ENCODE results near the gene TREML4. TPM values are rescaled to one million over a fixed set of nuclear protein-coding genes. Genes with fewer than 3 reads are reported as not detected.
A peak's percentile ranks its signal among the peaks of the same experiment; 100 is the strongest.

TREML4 gene
- total and polyA plus RNA-seq, 12 donors = 0.04 TPM; not detected in 11

DNA sequence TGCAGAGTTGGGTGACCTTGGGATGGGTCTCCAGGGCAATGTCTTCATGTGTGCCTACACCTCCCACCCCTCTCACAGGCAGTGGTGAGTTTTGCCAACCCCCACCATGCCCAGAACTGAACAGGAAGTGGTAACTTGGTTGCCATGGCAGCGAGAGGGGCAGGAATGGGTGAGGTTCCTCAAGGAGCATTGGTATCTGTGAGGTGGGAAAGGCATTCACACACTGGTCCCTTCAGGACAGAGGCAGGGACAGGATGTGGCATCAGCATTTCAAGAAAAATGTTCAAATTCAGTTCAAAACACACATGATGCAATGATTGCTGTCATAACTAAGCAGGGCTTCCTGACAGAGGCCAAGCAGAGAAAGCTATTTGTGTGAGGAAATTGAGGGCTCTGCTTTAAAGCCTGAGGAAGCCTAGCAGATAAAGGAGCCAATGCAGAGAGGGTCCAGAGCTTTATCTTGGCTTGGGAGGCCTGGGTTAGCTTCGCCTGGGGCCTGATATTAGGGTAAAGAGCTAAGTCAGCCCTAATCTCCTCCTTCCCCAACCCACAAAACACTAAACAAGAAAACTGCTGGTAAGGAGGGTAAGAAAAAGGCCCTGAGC, 27.8 kb upstream of the TREML4 start:
- 64 to 71% methylated on average over 2 of the region's 2 CpGs for WGBS, 2 donors

DNA sequence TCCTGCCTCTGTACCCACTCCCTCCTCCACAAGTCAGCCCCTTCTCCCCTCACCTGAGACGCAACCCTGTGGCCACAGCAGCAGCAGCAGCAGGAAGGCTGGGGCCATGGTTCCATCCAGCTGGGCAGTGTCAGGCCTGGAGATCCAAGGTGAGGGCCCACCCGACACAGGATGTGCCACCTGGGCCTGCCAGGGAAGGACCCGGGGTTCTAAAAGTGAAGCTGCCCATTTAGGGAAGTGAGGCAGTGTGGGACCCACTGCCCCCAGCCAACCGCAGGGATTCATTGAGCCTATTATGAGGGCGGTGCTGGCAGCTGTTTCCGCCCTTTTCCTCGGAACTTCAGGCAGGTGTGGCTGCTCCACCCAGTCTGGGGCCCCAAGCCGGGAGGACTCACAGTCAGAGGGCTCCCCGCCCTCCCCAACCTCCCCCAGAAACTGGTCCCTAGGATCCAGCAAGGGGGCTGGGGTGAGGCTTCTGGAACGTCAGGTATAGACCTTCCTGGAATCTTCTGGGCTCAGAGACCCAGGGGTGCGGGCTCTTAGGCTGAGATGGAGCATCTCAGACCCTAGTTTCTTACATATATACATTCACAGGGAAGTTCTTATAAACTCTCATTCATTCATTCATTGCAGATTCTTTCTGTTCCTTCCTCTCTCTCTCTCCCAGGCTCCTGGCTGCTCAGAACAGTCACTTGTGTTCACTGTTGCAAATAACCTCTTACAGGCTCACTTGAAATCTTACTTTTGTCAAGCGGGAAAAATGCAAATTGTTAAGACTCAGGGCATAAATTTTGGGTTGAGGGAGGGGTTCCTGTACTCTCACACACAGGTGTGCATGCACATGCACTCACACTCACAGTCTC, 27.0 kb upstream of the TREML4 start, which contains the start of gene TREML2:
Gene TREML2 (minus strand): TSS at position 249 of the 863 bp plus-strand sequence. CDS start 141 bp downstream, at position 108.
- Histone ChIP-seq H3K27me3 (peaks cover 0 to 17% (median 6%) of the 10 kb centered on the region in 7 donors), H3K36me3 (no peaks in the 10 kb centered on the region), H3K27ac (peak within 1 kb of the TSS in 3 of 10 donors; percentile 8 to 91 (median 67)), H3K4me1 (peaks cover 0 to 35% (median 0%) of the 10 kb centered on the region in 9 donors), H3K4me3 (no peak within 1 kb of the TSS), H3K9me3 (no peaks in the 10 kb centered on the region)
- DNase-seq (no peak), ATAC-seq (peak in 4 of 8 donors; percentile 25 to 42 (median 35))
- TF ChIP-seq, protein P1, sequence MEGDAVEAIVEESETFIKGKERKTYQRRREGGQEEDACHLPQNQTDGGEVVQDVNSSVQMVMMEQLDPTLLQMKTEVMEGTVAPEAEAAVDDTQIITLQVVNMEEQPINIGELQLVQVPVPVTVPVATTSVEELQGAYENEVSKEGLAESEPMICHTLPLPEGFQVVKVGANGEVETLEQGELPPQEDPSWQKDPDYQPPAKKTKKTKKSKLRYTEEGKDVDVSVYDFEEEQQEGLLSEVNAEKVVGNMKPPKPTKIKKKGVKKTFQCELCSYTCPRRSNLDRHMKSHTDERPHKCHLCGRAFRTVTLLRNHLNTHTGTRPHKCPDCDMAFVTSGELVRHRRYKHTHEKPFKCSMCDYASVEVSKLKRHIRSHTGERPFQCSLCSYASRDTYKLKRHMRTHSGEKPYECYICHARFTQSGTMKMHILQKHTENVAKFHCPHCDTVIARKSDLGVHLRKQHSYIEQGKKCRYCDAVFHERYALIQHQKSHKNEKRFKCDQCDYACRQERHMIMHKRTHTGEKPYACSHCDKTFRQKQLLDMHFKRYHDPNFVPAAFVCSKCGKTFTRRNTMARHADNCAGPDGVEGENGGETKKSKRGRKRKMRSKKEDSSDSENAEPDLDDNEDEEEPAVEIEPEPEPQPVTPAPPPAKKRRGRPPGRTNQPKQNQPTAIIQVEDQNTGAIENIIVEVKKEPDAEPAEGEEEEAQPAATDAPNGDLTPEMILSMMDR (IDR thresholded peaks at IDR 0.05) = no peak
- 73 to 79% methylated on average over 12 of the region's 12 CpGs for WGBS, 2 donors
- intact Hi-C loops (cut with DNase I) = no loop called here

More for the DNA sequence above, 27.8 kb upstream of the TREML4 start:
- ATAC-seq (peak in 6 of 8 donors; percentile 29 to 66 (median 51)), DNase-seq (no peak)
- peak overlapping the region in 3 of 10 donors; percentile 8 to 91 (median 67) for H3K27ac ChIP-seq
- TF ChIP-seq, protein P1 (IDR thresholded peaks at IDR 0.05) = no peak
- intact Hi-C loops (cut with DNase I) = no loop called here
- H3K9me3 ChIP-seq = no peaks in the 10 kb centered on the region
- H3K36me3 ChIP-seq = no peaks in the 10 kb centered on the region
- peaks cover 0 to 35% (median 0%) of the 10 kb centered on the region in 9 donors for H3K4me1 ChIP-seq
- peaks cover 0 to 24% (median 13%) of the 10 kb centered on the region in 7 donors for H3K27me3 ChIP-seq
- no peak overlapping the region for H3K4me3 ChIP-seq

DNA sequence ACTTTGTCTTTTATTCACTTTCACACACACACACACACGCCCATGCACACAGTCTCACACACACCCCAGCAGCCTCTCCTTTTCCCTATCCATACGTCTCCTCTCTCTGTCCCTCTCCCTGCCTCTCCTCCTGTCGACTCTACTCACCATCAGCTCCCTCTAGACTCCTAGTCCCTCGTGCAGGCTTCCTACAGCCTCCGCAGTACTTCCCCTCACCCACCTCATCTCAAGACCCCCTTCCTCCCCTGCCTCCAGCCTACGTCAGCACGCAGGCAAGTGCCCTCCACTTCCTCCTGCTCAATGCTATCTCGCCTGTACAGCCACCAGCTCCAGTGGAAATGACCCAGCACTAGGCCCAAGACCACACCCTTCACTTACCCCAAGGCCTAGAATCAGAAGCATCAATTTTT, 26.4 kb upstream of the TREML4 start:
- H3K4me1 ChIP-seq = peaks cover 0 to 35% (median 0%) of the 10 kb centered on the region in 9 donors
- peaks cover 0 to 11% (median 4%) of the 10 kb centered on the region in 7 donors for H3K27me3 ChIP-seq
- H3K9me3 ChIP-seq = no peaks in the 10 kb centered on the region
- no peak overlapping the region for H3K4me3 ChIP-seq
- 53 to 60% methylated on average over 8 of the region's 8 CpGs for WGBS, 2 donors
- peak overlapping the region in 1 of 10 donors; percentile 91 for H3K27ac ChIP-seq
- H3K36me3 ChIP-seq = no peaks in the 10 kb centered on the region
- intact Hi-C loops (cut with DNase I) = no loop called here
- TF ChIP-seq, protein P1 (IDR thresholded peaks at IDR 0.05) = no peak
- ATAC-seq (no peak), DNase-seq (no peak)

DNA sequence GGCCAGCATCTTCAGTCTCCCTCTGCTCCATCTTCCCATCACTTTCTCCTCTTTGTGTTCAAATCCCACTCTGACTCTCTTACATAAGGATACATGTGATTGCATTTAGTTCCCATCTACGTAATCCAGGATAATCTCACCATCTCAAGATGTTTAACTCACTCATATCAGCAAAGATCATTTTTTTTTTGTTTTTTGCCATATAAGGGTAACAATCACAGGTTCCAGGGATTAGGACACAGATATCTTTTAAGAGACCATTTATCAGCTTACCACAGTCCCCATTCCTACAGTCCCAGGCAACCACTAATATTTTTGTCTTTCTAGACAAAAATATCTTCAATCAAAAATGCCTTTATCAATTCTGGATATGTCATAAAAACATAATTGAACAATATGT, 24.0 kb upstream of the TREML4 start:
- ATAC-seq = no peak
- DNase-seq = no peak
- intact Hi-C loops (cut with DNase I) = no loop called here
- Histone ChIP-seq H3K4me3 (no peak overlapping the region), H3K27me3 (peaks cover 0 to 9% (median 0%) of the 10 kb centered on the region in 7 donors), H3K27ac (no peak overlapping the region), H3K36me3 (no peaks in the 10 kb centered on the region), H3K9me3 (no peaks in the 10 kb centered on the region), H3K4me1 (peaks cover 0 to 32% (median 0%) of the 10 kb centered on the region in 9 donors)
- TF ChIP-seq, protein P1 (IDR thresholded peaks at IDR 0.05) = no peak
- WGBS, 2 donors = 76 to 81% methylated on average over 1 of the region's 1 CpG
